Suprapubic skin (tissue), 4 donors: ENCODE data around the gene GAS7.

Experiments
- POLR2A ChIP-seq, 2 donors: fragments of 450-650 bp; IDR thresholded peaks; one replicate each; pipeline ENCODE4 v1.6.1; 2017; ENCODE audit warnings: antibody characterized with exemption in 2 of 2, mild to moderate bottlenecking in 2 of 2, moderate library complexity in 2 of 2
- POLR2AphosphoS5 ChIP-seq, 3 donors: sonication (generic); formaldehyde crosslinking; IDR thresholded peaks; one replicate each; pipeline ENCODE4 v1.6.1; 2017; ENCODE audit warnings: antibody characterized with exemption in 3 of 3
- TF ChIP-seq, protein P1 (sequence below), 2 donors: fragments of 200-600 bp in 1 of 2; fragments of 450-650 bp in 1 of 2; sonication (generic) in 1 of 2; IDR thresholded peaks; one replicate each; pipeline ENCODE4 v1.5.1; 2016 to 2019; ENCODE audit warnings: antibody characterized with exemption in 2 of 2, mild to moderate bottlenecking in 1 of 2, moderate library complexity in 1 of 2

DNA sequence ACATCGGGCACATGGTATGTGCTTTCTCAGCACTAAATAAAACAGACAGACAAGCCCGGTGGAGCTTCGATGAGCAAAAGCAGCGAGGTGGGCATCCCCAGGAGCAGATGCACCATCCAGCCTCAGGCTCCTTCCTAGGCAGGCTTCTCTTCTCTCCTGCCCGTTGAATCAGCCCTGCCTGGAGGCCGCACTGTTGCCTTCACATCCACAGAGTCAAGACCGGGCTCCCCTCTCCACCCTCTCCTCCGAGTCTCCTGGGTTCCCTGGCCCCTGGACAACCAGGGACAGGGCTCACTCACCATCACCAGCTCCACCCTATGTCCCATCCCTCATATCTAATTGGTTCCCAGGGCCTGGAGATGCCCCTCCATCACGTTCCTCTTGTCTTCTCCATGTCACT lies 213.6 kb downstream of the GAS7 start:
- TF ChIP-seq POLR2AphosphoS5 (IDR thresholded peaks at IDR 0.05) (no peak), POLR2A (IDR thresholded peaks at IDR 0.05) (no peak)
- TF ChIP-seq, protein P1, sequence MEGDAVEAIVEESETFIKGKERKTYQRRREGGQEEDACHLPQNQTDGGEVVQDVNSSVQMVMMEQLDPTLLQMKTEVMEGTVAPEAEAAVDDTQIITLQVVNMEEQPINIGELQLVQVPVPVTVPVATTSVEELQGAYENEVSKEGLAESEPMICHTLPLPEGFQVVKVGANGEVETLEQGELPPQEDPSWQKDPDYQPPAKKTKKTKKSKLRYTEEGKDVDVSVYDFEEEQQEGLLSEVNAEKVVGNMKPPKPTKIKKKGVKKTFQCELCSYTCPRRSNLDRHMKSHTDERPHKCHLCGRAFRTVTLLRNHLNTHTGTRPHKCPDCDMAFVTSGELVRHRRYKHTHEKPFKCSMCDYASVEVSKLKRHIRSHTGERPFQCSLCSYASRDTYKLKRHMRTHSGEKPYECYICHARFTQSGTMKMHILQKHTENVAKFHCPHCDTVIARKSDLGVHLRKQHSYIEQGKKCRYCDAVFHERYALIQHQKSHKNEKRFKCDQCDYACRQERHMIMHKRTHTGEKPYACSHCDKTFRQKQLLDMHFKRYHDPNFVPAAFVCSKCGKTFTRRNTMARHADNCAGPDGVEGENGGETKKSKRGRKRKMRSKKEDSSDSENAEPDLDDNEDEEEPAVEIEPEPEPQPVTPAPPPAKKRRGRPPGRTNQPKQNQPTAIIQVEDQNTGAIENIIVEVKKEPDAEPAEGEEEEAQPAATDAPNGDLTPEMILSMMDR (IDR thresholded peaks at IDR 0.05): no peak
